ENCODE data around the gene NMNAT3. TPM values are rescaled to one million over a fixed set of nuclear protein-coding genes. Genes with fewer than 3 reads are reported as not detected.

Gene NMNAT3
- total RNA-seq, 1 donor from 2014 or later: 15.0 TPM

GRCh38 chr3:139558351-139559266 is 119.2 kb downstream of the NMNAT3 start:
- intact Hi-C loops (cut with micrococcal nuclease): no loop called here
- no peak for DNase-seq
- no peak for ATAC-seq

- ATAC-seq: no peak
- intact Hi-C loops (cut with micrococcal nuclease): no loop called here
- DNase-seq: no peak
Observed at GRCh38 chr3:139557041-139557440, 120.7 kb downstream of the NMNAT3 start.

DNA sequence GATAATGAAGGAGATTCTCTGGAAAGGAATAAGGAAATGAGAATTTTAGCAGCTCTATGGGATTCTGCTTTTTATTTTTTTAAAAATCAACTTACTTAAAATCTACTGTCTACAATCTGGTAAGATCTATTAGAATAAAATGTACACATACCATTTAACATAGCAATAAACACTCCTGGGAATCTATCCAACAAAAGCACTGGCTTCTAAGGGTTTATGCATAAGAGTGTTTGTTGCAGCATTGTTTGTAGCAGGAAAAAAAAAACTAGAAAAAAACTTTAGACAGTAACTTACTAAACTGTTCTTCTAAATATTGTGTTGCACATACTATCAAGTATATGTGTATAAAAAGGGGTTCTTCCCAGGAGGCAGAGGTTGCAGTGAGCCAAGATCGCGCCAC is 122.5 kb downstream of the NMNAT3 start:
- intact Hi-C loops (cut with micrococcal nuclease): no loop called here
- ATAC-seq: no peak
- no peak for DNase-seq

GRCh38 chr3:139554628-139555027 is 123.1 kb downstream of the NMNAT3 start:
- intact Hi-C loops (cut with micrococcal nuclease): no loop called here
- no peak for ATAC-seq
- DNase-seq: no peak

- intact Hi-C loops (cut with micrococcal nuclease): no loop called here
- no peak for ATAC-seq
- DNase-seq: no peak
Observed at GRCh38 chr3:139552632-139553365, 125.0 kb downstream of the NMNAT3 start.

DNA sequence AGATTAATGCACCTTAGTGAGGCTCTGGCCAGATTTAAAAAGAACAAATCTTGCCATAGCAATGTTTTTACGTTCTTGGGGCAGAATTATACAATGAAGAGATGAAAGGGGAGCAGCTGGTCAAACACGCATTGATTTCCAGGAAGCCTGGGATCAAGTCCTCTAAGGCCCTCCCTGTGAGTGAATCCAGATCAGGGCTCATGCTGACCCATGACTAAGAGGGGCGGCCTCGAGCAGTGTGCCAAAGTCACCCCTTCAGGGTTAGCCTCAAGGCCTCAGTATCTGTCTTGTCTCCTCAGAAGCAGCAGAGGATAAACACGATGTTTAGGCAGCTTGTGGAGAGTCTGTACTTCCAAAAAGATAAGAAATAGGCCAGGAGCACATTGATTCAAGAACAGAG is 129.0 kb downstream of the NMNAT3 start:
- ATAC-seq: no peak
- DNase-seq: no peak
- intact Hi-C loops (cut with micrococcal nuclease): no loop called here

DNA sequence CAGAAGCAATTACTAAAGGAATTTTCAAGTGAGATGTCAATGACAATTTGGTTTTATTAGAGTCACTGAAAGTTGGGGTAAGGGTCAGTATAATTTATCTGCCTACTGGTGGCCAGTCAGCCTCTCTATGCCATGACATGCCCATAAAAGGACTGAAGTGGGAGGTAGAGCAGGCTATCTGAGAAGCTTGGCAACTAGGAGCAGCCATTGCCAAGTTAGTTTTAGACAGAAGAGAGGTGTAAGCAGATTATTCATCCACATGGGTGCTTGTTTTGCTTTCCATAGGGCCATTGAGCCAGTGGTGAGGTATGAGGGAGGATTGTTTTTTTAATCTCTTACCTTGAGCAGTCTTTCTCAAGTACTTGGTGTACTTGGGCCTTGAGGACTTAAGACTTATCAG is 130.1 kb downstream of the NMNAT3 start:
- intact Hi-C loops (cut with micrococcal nuclease): no loop called here
- ATAC-seq (no peak), DNase-seq (no peak)

- DNase-seq: no peak
- intact Hi-C loops (cut with micrococcal nuclease): no loop called here
- no peak for ATAC-seq
Observed at GRCh38 chr3:139546772-139547171, 131.0 kb downstream of the NMNAT3 start.

DNA sequence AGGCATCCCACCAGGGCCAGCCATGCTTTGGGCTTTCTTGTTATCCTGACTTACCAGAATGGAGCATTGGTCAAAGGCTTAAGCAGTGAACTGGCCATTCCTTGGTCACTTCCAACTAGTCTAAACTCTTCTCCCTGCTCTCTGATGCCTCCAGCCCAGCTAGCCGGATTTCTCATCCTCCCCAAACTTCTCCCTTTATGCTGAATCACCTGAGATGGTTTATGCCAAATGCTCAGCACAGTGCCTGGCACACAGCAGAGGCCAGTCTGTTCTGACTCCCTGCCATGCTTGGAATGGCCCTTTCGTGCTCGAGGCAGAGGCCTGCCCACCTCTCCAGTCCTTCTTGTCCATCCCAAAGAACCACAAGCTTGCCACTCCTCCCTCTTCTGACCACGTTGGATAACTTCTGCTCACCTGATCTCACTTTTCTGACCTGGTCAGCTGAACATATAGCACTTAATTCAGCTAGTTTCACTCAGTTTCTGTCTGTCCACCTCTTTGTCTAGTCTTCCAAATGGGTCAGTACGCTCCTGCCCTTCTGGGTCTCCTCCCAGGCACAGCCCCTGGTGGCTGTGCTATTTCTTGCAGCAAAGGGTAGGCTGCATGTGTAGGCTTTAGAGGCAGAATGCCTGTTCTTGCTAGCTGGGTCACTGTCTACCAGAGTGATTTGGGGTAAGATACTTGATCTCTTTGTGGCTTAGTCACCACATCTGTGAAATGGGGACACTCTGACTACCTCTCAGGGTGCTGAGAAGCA is 136.1 kb downstream of the NMNAT3 start:
- DNase-seq (no peak), ATAC-seq (no peak)
- intact Hi-C loops (cut with micrococcal nuclease): no loop called here

DNA sequence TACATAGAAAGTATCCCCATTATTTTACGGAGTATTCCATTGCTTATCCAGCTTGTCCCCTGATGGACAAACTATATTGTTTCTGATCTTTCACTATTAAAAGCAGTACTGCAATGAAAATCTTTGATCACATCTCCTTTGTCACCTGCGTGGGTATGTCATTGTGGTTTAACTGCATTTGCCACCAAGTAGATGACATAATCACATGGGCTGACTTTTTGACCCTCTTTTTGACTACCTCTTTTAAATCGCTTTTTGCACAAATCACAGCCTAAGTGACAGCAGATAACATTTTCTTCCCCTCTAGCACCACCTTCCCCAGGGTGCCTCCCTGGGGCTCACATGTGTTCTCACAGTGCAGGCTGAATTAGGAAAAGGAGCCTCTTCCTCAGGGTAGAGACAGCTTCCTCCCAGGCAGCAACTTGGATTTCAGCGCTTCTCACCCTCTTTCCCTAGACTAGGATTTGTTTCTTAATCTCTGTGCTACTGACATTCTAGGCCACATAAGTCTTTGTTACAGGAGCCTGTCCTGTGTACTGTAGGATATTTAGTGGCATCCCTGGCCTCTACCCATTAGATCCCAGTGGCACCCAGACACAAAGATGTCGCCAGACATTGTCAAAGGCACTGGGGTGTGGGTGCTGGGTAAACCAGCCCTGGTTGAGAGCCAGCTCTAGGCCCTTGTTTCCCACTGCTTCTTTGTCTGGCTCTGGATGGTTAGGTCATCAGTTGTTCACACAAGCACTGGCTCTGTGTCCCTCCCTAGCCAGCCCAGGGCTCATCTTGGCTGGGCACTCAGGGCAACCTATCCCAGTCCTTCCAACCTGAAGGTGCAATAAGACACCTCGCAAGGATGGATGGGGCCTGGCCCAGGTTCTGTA is 136.9 kb downstream of the NMNAT3 start:
- intact Hi-C loops (cut with micrococcal nuclease): no loop called here
- no peak for ATAC-seq

GRCh38 chr3:139538733-139539132 is 139.0 kb downstream of the NMNAT3 start:
- ATAC-seq: peak; percentile 5
- DNase-seq: peak; percentile 53
- intact Hi-C loops (cut with micrococcal nuclease): no loop called here

More for the DNA sequence above, 136.9 kb downstream of the NMNAT3 start:
- no peak for DNase-seq

GRCh38 chr3:139537795-139538621 is 139.8 kb downstream of the NMNAT3 start:
- intact Hi-C loops (cut with micrococcal nuclease): no loop called here
- no peak for DNase-seq
- ATAC-seq: no peak

GRCh38 chr3:139537361-139537760 is 140.4 kb downstream of the NMNAT3 start:
- DNase-seq (no peak), ATAC-seq (no peak)
- intact Hi-C loops (cut with micrococcal nuclease): no loop called here

GRCh38 chr3:139534992-139535879 is 142.5 kb downstream of the NMNAT3 start:
- peak; percentile 86 for DNase-seq
- intact Hi-C loops (cut with micrococcal nuclease): no loop called here
- ATAC-seq: peak; percentile 91

DNA sequence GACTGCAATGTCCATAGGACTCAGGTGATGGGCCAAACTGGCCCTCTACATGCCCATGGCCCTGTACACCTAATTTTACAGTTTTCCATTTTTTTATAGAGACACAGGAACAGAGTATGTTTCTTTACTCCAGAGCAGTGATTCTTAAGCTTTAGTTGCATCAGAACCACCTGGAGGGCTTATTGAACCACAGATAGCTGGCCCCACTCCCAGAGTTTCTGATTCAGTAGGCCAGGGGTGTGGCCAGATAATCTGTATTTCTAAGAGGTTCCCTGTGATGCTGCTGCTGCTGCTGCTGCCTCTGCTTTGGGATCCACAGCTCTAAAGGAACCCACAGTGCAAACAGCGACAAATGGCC is 143.3 kb downstream of the NMNAT3 start:
- ATAC-seq: peak; percentile 12
- intact Hi-C loops (cut with micrococcal nuclease): no loop called here
- no peak for DNase-seq

DNA sequence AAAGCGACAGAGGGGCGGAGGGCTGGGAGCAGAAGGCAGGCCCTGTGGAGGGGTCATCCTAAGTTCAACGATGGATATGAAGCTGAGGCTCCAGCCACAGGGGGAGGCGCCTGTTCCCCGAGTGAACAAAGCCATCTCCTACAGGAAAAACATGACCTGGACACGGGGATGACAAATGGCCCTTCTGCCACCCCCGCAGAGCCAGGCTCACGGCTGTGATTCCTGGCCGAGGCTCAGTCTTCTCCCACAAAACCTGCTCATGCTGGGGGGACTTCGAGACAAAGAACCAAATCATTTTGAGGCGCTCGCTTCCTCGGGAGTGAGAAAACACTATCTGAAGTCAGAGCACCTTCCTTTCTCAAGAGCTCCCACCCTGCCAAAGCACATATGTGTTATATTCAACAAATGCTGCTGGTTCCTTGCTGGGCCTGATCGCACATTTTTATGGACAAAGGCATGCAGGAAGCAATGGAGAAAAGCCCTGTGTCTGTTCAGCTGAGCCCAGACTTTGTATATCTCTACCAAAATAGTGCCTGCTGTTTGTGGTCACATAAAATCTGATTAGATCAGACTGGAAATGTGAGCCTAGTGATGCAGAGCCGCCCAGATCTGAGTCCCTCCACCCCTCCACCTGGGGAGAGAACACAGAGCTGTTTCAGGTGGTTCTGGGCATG is 143.9 kb downstream of the NMNAT3 start:
- peak; percentile 8 for ATAC-seq

DNA sequence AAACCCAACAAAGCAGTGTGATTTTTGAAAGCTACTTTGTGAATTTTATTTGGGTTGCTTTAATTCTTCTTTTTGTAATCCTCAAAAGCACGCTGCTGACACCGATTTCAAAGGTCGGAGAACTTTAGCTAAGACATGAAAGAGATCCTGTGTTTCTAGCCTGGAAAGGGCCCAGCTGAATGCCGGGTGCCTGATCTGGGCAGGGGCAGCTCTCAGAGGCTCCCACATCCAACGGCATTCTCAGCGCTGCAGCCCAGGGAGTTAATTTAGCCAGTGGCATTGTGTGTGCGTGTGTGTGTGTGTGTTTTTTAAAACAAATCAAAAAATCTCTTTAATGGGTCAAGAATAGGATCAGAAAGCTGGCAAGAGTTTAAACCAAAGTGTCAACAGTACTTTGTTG is 144.8 kb downstream of the NMNAT3 start:
- intact Hi-C loops (cut with micrococcal nuclease): no loop called here
- DNase-seq: no peak
- no peak for ATAC-seq

More for the DNA sequence above, 143.9 kb downstream of the NMNAT3 start:
- DNase-seq: peak; percentile 51
- intact Hi-C loops (cut with micrococcal nuclease): no loop called here
